Mesenchymal stem cell (in vitro differentiated cells and primary cell): Measurements from ENCODE around the gene MARCHF3.
A peak's percentile ranks its signal among the peaks of the same experiment; 100 is the strongest.
"Not testable (repeated sequence)": the region's sequence is repeated elsewhere in the genome, so short reads cannot be mapped to it uniquely, and the experiment has no call there.

Experiments
- DNase-seq: peaks from one replicate; pipeline ENCODE4 v3.0.0-alpha.2; 2013
- H2AFZ ChIP-seq: one replicate; pipeline ENCODE4 v1.6.1; 2013; ENCODE audit warnings: low read depth, mild to moderate bottlenecking, control low read depth, inconsistent platforms, low read length, moderate library complexity
- H2AK5ac ChIP-seq: 2 replicates; pipeline ENCODE4 v1.6.1; 2013; ENCODE audit warnings: low read length, moderate library complexity, mild to moderate bottlenecking, inconsistent platforms; ENCODE audit not compliant: severe bottlenecking
- H2BK120ac ChIP-seq: one replicate; pipeline ENCODE4 v1.6.1; 2013; ENCODE audit warnings: low read depth, mild to moderate bottlenecking, inconsistent platforms, low read length, moderate library complexity
- H2BK12ac ChIP-seq, 2 experiments: one replicate each; pipeline ENCODE4 v1.6.1; 2013; ENCODE audit warnings: inconsistent platforms in 2 of 2, low read length in 2 of 2, mild to moderate bottlenecking in 2 of 2, moderate library complexity in 2 of 2, control low read depth in 1 of 2
- H2BK15ac ChIP-seq: one replicate; pipeline ENCODE4 v1.6.1; 2013; ENCODE audit warnings: mild to moderate bottlenecking, low read depth, inconsistent platforms; ENCODE audit not compliant: poor library complexity, severe bottlenecking
- H2BK5ac ChIP-seq: 2 replicates; pipeline ENCODE4 v1.6.1; 2013; ENCODE audit warnings: low read depth, mild to moderate bottlenecking, low read length, control low read depth, inconsistent platforms; ENCODE audit not compliant: poor library complexity, severe bottlenecking
- H3K14ac ChIP-seq, 2 experiments: one replicate each; pipeline ENCODE4 v1.6.1; 2013; ENCODE audit warnings: inconsistent platforms in 2 of 2, low read length in 2 of 2, control low read depth in 1 of 2, mild to moderate bottlenecking in 1 of 2, moderate library complexity in 1 of 2
- H3K18ac ChIP-seq, 2 experiments: one replicate each; pipeline ENCODE4 v1.6.1; 2013; ENCODE audit warnings: inconsistent platforms in 2 of 2, low read length in 2 of 2, control low read depth in 1 of 2, low read depth in 1 of 2, mild to moderate bottlenecking in 1 of 2
- H3K23ac ChIP-seq, 2 experiments: one replicate each; pipeline ENCODE4 v1.6.1; 2013; ENCODE audit warnings: inconsistent platforms in 2 of 2, low read length in 2 of 2, mild to moderate bottlenecking in 2 of 2, moderate library complexity in 2 of 2, control low read depth in 1 of 2
- H3K27ac ChIP-seq: 2 replicates; pipeline ENCODE4 v1.5.1; 2013; ENCODE audit warnings: mild to moderate bottlenecking, moderate library complexity, low read length, control low read depth, inconsistent platforms; ENCODE audit not compliant: poor library complexity, severe bottlenecking
- H3K27me3 ChIP-seq, 2 experiments: 2 replicates each; pipeline versions ENCODE4 v1.6.1 to v1.7.0; 2013; ENCODE audit warnings: low read length in 2 of 2, mild to moderate bottlenecking in 2 of 2, moderate library complexity in 2 of 2, control low read depth in 1 of 2, inconsistent platforms in 1 of 2; ENCODE audit not compliant: control insufficient read depth in 1 of 2, insufficient read depth in 1 of 2
- H3K36me3 ChIP-seq, 2 experiments: 2 replicates each; pipeline versions ENCODE4 v1.6.1 to v1.7.0; 2013; ENCODE audit warnings: low read length in 2 of 2, control low read depth in 1 of 2, inconsistent platforms in 1 of 2, low read depth in 1 of 2, mild to moderate bottlenecking in 1 of 2; ENCODE audit not compliant: insufficient read depth in 2 of 2, control insufficient read depth in 1 of 2
- H3K4ac ChIP-seq, 2 experiments: one replicate each; pipeline ENCODE4 v1.6.1; 2013; ENCODE audit warnings: inconsistent platforms in 2 of 2, low read length in 2 of 2, mild to moderate bottlenecking in 2 of 2, moderate library complexity in 2 of 2, control low read depth in 1 of 2, low read depth in 1 of 2
- H3K4me1 ChIP-seq: 2 replicates; pipeline ENCODE4 v1.6.1; 2013; ENCODE audit warnings: low read depth, low read length, control low read depth; ENCODE audit not compliant: control insufficient read depth, insufficient read depth
- H3K4me2 ChIP-seq: 2 replicates; pipeline ENCODE4 v1.6.1; 2013; ENCODE audit warnings: low read length, mild to moderate bottlenecking, inconsistent platforms; ENCODE audit not compliant: poor library complexity, severe bottlenecking
- H3K4me3 ChIP-seq, 2 experiments: 2 replicates each; pipeline versions ENCODE4 v1.5.1 to v1.7.0; 2013; ENCODE audit warnings: low read length in 2 of 2, mild to moderate bottlenecking in 2 of 2, control low read depth in 1 of 2, low read depth in 1 of 2; ENCODE audit not compliant: insufficient read depth in 1 of 2
- H3K79me1 ChIP-seq: replicated peaks from 2 replicates; pipeline ENCODE4 v1.6.1; 2013; ENCODE audit warnings: mild to moderate bottlenecking, control low read depth, low read length, inconsistent platforms; ENCODE audit not compliant: poor library complexity, severe bottlenecking
- H3K9ac ChIP-seq: 2 replicates; pipeline ENCODE4 v1.7.0; 2013; ENCODE audit warnings: mild to moderate bottlenecking, low read length, moderate library complexity
- H3K9me3 ChIP-seq: 2 replicates; pipeline ENCODE4 v1.7.0; 2013; ENCODE audit warnings: mild to moderate bottlenecking, low read length; ENCODE audit not compliant: control insufficient read depth
- H4K8ac ChIP-seq: one replicate; pipeline ENCODE4 v1.6.1; 2013; ENCODE audit warnings: inconsistent platforms, mild to moderate bottlenecking, low read length, moderate library complexity
- H4K91ac ChIP-seq: one replicate; pipeline ENCODE4 v1.6.1; 2013; ENCODE audit warnings: mild to moderate bottlenecking, low read length, inconsistent platforms
- WGBS: methylation state at CpG from one replicate; pipeline ENCODE4 v1.1.7; 2013; ENCODE audit warnings: mixed read lengths; 5-methylcytosine and 5-hydroxymethylcytosine counted together

Gene MARCHF3

GRCh38 chr5:126843375-126843774 is 187.0 kb downstream of the MARCHF3 start:
- H2AK5ac ChIP-seq, H3K4me1 ChIP-seq, DNase-seq, H3K9ac ChIP-seq, H3K4ac ChIP-seq, H3K27ac ChIP-seq, H4K91ac ChIP-seq, H2BK120ac ChIP-seq, H3K4me2 ChIP-seq, H3K36me3 ChIP-seq, H2BK5ac ChIP-seq, H4K8ac ChIP-seq, H3K4me3 ChIP-seq, H3K14ac ChIP-seq, H3K27me3 ChIP-seq, H3K9me3 ChIP-seq, H3K18ac ChIP-seq, H2BK15ac ChIP-seq, H2AFZ ChIP-seq, H2BK12ac ChIP-seq, H3K79me1 ChIP-seq, H3K23ac ChIP-seq: not testable (repeated sequence)
- WGBS = 44% methylated on average over 11 of the region's 11 CpGs

GRCh38 chr5:126839407-126839806 is 191.0 kb downstream of the MARCHF3 start:
- not testable (repeated sequence) for H3K79me1 ChIP-seq, H3K27ac ChIP-seq, H3K4me2 ChIP-seq, H3K36me3 ChIP-seq, H3K9ac ChIP-seq, H3K18ac ChIP-seq, H3K23ac ChIP-seq, H3K4me1 ChIP-seq, H4K91ac ChIP-seq, DNase-seq, H2BK120ac ChIP-seq, H2AK5ac ChIP-seq, H2AFZ ChIP-seq, H3K14ac ChIP-seq, H3K27me3 ChIP-seq, H2BK12ac ChIP-seq, H3K9me3 ChIP-seq, H3K4ac ChIP-seq, H3K4me3 ChIP-seq, H2BK5ac ChIP-seq, H2BK15ac ChIP-seq, H4K8ac ChIP-seq
- 89% methylated on average over 6 of the region's 7 CpGs for WGBS

- H2BK120ac ChIP-seq = no peak overlapping the region
- H3K4me3 ChIP-seq = no peak overlapping the region
- H3K27ac ChIP-seq = no peak overlapping the region
- H3K18ac ChIP-seq = no peak overlapping the region
- H3K4me2 ChIP-seq = no peak overlapping the region
- H3K9me3 ChIP-seq = no peaks in the 10 kb centered on the region
- H2BK12ac ChIP-seq = no peak overlapping the region
- 91% methylated on average over 4 of the region's 7 CpGs for WGBS
- H3K14ac ChIP-seq = no peak overlapping the region
- H3K27me3 ChIP-seq = no peaks in the 10 kb centered on the region
- no peak overlapping the region for H4K91ac ChIP-seq
- no peak overlapping the region for H2AFZ ChIP-seq
- no peak overlapping the region for H4K8ac ChIP-seq
- no peak overlapping the region for H2AK5ac ChIP-seq
- peaks cover 0 to 11% of the 10 kb centered on the region in 2 experiments for H3K36me3 ChIP-seq
- H2BK15ac ChIP-seq = no peak overlapping the region
- no peak overlapping the region for H3K4ac ChIP-seq
- peak; percentile 36 for DNase-seq
- no peaks in the 10 kb centered on the region for H3K4me1 ChIP-seq
- H3K23ac ChIP-seq = no peak overlapping the region
- H2BK5ac ChIP-seq = no peak overlapping the region
- H3K9ac ChIP-seq = no peak overlapping the region
- H3K79me1 ChIP-seq = peaks cover 9% of the 10 kb centered on the region
Observed at GRCh38 chr5:126837906-126838539, 192.3 kb downstream of the MARCHF3 start.

GRCh38 chr5:126837242-126837641 is 193.1 kb downstream of the MARCHF3 start:
- no peak overlapping the region for H2BK12ac ChIP-seq
- no peaks in the 10 kb centered on the region for H3K27me3 ChIP-seq
- H3K9me3 ChIP-seq = no peaks in the 10 kb centered on the region
- no peak overlapping the region for H3K4me3 ChIP-seq
- H2BK15ac ChIP-seq = no peak overlapping the region
- H3K18ac ChIP-seq = no peak overlapping the region
- no peak overlapping the region for H3K27ac ChIP-seq
- H4K8ac ChIP-seq = no peak overlapping the region
- H4K91ac ChIP-seq = no peak overlapping the region
- H3K23ac ChIP-seq = no peak overlapping the region
- H2BK120ac ChIP-seq = no peak overlapping the region
- no peaks in the 10 kb centered on the region for H3K4me1 ChIP-seq
- no peak overlapping the region for H2AK5ac ChIP-seq
- H3K4ac ChIP-seq = no peak overlapping the region
- H3K79me1 ChIP-seq = peaks cover 9% of the 10 kb centered on the region
- H3K9ac ChIP-seq = no peak overlapping the region
- no peak overlapping the region for H2BK5ac ChIP-seq
- no peak overlapping the region for H2AFZ ChIP-seq
- H3K36me3 ChIP-seq = peaks cover 0 to 11% of the 10 kb centered on the region in 2 experiments
- WGBS = 98% methylated on average over 4 of the region's 4 CpGs
- H3K4me2 ChIP-seq = no peak overlapping the region
- DNase-seq = no peak
- H3K14ac ChIP-seq = no peak overlapping the region
